Activated CD8-positive, alpha-beta memory T cell treated with anti-CD3 and anti-CD28 coated beads for 1 hour (primary cell): ENCODE data around the gene OSBPL1A.
A peak's percentile ranks its signal among the peaks of the same experiment; 100 is the strongest.

Source experiments
- DNase-seq, 2 donors: peaks; one replicate each; pipeline ENCODE4 v3.0.0-alpha.2; 2020; ENCODE audit warnings: low read depth in 1 of 2; ENCODE audit errors: extremely low read depth in 1 of 2

The OSBPL1A gene

GRCh38 chr18:24397694-24398368 is at the start of gene OSBPL1A:
Gene OSBPL1A, minus strand, starts transcription at chr18:24397824. Its CDS starts 20,291 bp downstream, at chr18:24377533.
- DNase-seq: peak; percentile 45 to 73

- DNase-seq: no peak
These were observed 49.4 kb upstream of the OSBPL1A start for GRCh38 chr18:24446953-24447538.

GRCh38 chr18:24446453-24446852 is 48.8 kb upstream of the OSBPL1A start:
- DNase-seq: no peak

- DNase-seq: no peak
These were observed 46.2 kb upstream of the OSBPL1A start for GRCh38 chr18:24443870-24444269.

GRCh38 chr18:24436939-24437338 is 39.3 kb upstream of the OSBPL1A start:
- DNase-seq: no peak

- DNase-seq: no peak
These were observed 35.0 kb upstream of the OSBPL1A start for GRCh38 chr18:24432618-24433017.

- no peak for DNase-seq
These were observed 31.6 kb upstream of the OSBPL1A start for GRCh38 chr18:24429188-24429587.

- no peak for DNase-seq
These were observed 31.1 kb upstream of the OSBPL1A start for GRCh38 chr18:24428709-24429108.

- DNase-seq: no peak
These were observed 29.9 kb upstream of the OSBPL1A start for GRCh38 chr18:24427484-24427883.

- peak; percentile 34 to 70 for DNase-seq
These were observed 29.0 kb upstream of the OSBPL1A start, which contains the start of gene IMPACT for GRCh38 chr18:24426398-24427294. Gene IMPACT, plus strand, starts transcription at chr18:24426670. Its CDS starts 87 bp downstream, at chr18:24426757.

GRCh38 chr18:24426073-24426397 is 28.4 kb upstream of the OSBPL1A start:
- DNase-seq: no peak

GRCh38 chr18:24421831-24422230 is 24.2 kb upstream of the OSBPL1A start:
- DNase-seq: no peak

- DNase-seq: no peak
These were observed 22.9 kb upstream of the OSBPL1A start for GRCh38 chr18:24420551-24420950.

- DNase-seq: no peak
These were observed 19.9 kb upstream of the OSBPL1A start for GRCh38 chr18:24417480-24417879.

GRCh38 chr18:24414349-24415003 is 16.9 kb upstream of the OSBPL1A start:
- no peak for DNase-seq

- DNase-seq: no peak
These were observed 15.5 kb upstream of the OSBPL1A start for GRCh38 chr18:24413148-24413547.

GRCh38 chr18:24408496-24408895 is 10.9 kb upstream of the OSBPL1A start:
- no peak for DNase-seq

GRCh38 chr18:24404591-24404990 is 7.0 kb upstream of the OSBPL1A start:
- no peak for DNase-seq

GRCh38 chr18:24403076-24403475 is 5.5 kb upstream of the OSBPL1A start:
- DNase-seq: no peak

- no peak for DNase-seq
These were observed 4.7 kb upstream of the OSBPL1A start for GRCh38 chr18:24402209-24402785.

GRCh38 chr18:24400587-24400986 is 3.0 kb upstream of the OSBPL1A start:
- DNase-seq: no peak
